Posterior cingulate gyrus (tissue), 11 donors: ENCODE data around the gene HIGD2B.
"Not testable (repeated sequence)": the region's sequence is repeated elsewhere in the genome, so short reads cannot be mapped to it uniquely, and the experiment has no call there.

Experiments used
- DNase-seq, 10 donors: peaks; one replicate each; pipeline versions ENCODE4 v3.0.0 to v3.0.0-alpha.2; 2020 to 2021; ENCODE audit warnings: mixed read lengths in 3 of 10
- intact Hi-C: fragments of 100-400 bp; cut with DNase I; formaldehyde crosslinking; loops from one replicate; pipeline ENCODE4 v1.15.1; 2023

Gene HIGD2B

DNA sequence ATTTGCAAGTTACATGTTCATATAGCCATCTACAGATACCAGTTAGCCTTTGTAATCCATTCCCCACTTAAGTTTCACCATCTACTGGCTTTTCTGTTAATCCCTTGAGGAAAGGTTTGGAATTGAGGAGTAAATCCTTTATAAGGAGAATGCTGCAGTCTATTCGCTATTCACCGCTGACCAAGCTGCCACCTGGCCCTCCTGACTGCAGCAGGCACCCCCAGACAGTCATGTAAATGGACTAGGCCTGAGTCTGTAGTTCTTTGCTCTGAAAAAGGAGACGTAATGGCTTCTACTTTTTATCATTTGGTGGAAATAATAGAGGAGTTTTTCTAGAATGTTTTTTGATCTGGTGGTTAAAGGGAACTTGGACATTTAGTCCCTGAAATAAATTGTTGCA is 3.2 kb downstream of the HIGD2B start:
- intact Hi-C loops: loop anchor here (10.0 kb wide), 1 partner anchor 88 kb away; no protein-coding TSS in a partner anchor
- DNase-seq: no peak

- intact Hi-C loops: loop anchor here (10.0 kb wide), 1 partner anchor 86 kb away; no protein-coding TSS in a partner anchor
- no peak for DNase-seq
These were observed 5.1 kb downstream of the HIGD2B start for GRCh38 chr15:72680931-72681330.

GRCh38 chr15:72676838-72677237 is 9.1 kb downstream of the HIGD2B start:
- intact Hi-C loops: no loop called here
- DNase-seq: no peak

DNA sequence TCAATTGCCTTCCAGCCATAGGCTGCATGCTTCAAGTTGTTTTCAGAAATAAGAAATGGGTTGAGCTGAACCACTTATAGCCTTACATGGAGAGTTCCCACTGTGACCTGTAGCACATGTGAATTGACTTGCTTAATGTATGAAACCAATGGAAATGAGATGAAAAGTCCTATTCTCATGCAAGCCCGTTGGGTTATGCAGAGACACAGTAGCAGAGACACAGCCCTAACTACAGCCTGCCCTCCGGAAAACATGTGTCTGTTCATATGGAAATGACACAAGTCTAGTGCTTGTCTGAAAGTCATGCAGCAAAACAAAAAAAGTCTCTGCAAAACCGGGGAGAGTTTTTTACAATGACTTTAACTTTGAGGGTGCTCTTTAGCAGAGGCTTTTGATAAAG is 14.5 kb downstream of the HIGD2B start:
- intact Hi-C loops: no loop called here
- DNase-seq: no peak

DNA sequence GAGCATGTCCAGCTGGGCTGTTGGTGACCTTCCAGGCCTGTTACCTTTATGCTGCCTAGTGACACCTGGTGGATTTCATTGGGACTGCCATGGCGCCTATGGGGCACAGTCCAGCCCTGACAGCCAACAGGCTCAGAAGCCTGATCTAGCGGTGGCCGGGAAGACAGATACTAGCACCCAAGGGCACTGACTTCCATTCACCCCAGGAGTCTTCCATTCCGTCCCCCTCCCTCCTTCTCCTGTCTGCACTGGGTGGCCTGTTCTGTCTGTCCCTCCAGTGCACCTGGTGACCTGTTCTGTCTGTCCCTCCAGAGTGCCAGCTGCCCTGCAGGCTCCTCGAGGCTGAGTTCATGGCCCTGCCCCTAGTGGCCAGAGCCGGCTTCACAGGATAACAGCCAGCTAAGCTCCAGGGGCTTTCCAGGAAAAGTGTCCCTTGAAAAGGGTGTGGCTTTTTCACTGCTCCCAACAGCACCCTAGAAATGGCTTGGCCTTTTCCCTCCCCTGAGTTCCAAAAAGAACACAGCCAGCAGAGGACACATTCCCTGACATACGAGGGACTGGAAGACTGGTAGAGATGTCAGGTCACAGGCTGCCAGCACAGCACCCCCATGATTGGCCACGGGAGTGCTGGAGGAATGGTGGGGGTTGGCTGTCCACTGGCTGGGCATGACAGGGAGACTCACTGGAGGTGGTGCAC is 15.2 kb downstream of the HIGD2B start:
- intact Hi-C loops: not testable (repeated sequence)
- DNase-seq: peak in 8 of 10 donors; percentile 24 to 91 (median 62)

- intact Hi-C loops: not testable (repeated sequence)
- DNase-seq: peak in 1 of 10 donors; percentile 82
These were observed 16.2 kb downstream of the HIGD2B start for GRCh38 chr15:72669803-72670202.

GRCh38 chr15:72665706-72666105 is 20.3 kb downstream of the HIGD2B start:
- DNase-seq, intact Hi-C loops: not testable (repeated sequence)

DNA sequence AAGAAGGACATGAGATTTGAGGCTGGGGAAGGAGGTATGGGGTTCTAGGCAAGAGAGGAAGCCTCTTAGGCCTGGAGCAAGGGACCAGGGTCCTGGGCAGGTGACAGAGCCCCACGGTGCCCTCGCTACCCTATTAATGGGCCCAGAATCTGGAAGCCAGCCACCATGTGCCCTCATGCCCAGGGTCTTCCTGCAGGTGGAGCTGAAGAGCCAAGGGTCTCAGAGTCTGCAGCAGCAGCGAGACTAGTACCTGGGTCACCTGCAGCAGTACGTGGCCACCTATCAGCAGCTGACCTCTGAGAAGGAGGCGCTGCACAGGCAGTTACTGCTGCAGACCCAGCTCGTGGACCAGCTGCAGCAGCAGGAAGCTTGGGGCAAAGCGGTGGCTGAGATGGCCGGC is 22.1 kb downstream of the HIGD2B start:
- DNase-seq, intact Hi-C loops: not testable (repeated sequence)

DNA sequence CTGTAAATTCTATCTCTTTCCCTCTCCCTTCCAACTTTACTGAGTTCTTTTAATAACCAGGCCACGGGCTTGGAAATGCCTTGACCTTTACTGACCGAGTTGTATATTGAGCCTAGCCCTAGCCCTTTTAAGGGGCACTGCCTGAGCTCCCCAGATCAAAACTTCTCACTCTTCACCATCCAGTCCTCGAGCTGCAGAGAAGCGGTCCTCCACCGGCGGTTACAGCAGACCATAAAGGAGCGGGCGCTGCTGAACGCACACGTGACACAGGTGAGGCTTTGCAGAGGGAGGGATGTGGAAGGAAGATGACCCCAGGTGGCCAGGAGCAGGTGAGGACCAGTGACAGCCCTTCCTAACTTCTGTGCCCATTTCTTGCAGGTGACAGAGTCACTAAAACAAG is 24.9 kb downstream of the HIGD2B start:
- intact Hi-C loops: not testable (repeated sequence)
- peak in 1 of 10 donors; percentile 23 for DNase-seq

DNA sequence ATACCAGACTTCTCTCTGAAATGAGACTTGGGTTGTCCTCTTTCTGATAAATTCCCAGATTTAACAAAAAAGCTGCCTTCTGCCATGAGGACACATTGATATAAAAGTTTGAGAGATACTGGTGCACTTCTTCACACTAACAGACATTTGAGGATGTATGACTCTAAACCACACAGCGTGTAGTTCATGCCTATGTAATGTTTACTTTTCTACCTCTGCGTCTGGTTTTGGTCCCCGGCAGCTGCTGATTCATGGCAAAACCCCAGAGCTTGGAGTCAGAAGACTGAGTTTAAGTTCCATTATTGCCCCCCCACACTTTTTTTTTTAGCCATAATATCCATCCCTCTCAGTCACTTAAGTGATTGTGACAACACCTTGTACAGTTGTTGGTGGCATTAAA is 30.0 kb downstream of the HIGD2B start:
- DNase-seq, intact Hi-C loops: not testable (repeated sequence)

GRCh38 chr15:72654397-72654796 is 31.6 kb downstream of the HIGD2B start, which contains the start of gene GOLGA6B:
TSS of gene GOLGA6B (plus strand) at chr15:72654697. CDS start at chr15:72654738, 41 bp downstream.
- intact Hi-C loops, DNase-seq: not testable (repeated sequence)

- peak in 3 of 10 donors; percentile 44 to 73 (median 72) for DNase-seq
- intact Hi-C loops: not testable (repeated sequence)
These were observed 37.2 kb downstream of the HIGD2B start for GRCh38 chr15:72648631-72649253.

DNA sequence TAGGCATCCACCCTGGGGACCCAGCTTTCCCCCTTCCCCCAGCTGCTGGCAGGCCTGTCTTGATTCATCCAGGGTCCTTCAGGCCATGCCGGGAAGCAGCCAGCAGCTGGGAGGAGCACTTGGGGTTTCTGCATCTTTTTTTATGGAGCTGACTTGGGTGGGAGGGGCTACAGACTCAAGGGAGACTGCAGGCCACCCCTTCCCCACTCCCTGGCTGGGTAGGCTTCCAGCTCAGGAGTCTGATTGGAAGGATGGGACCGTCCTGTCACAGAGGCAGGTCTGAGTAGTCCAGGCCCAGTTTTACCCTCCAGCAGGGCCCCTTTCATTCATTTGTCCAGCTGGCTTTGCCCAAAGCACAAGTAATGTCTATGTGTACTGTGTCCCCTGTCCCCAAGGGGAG is 43.7 kb downstream of the HIGD2B start:
- intact Hi-C loops, DNase-seq: not testable (repeated sequence)

DNA sequence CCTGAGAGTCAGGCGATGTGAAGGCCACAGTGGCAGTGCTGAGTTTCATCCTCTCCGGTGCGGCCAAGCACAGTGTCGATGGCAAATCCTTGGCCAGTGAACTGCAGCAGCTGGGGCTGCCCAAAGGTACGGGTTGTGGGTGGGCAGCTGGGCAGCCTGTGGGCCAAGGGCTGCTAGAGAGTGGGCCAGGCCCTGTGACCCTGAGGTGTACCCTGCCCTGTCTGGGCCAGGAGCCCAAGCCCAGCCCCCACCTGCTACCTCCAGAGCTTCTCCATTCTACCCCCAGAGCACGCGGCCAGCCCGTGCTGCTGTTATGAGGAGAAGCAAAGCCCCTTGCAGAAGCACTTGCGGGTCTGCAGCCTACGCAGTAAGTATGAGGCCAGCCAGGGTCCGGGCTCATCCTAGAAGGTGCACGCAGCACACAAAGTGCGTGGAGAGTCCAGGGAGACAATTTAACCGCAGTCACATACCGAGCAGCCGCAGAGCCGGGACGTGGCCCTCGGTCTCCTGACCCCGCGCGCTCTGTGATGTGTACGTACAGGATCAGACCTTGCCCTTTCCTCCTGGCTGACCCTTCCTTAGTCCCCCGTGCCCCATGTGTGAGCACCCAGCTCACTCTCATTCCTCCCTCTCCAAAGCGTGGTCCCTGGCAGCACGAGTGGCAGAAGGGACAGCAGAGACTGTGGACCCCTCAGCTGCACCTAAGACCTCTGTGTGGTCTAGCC is 46.1 kb downstream of the HIGD2B start:
- DNase-seq, intact Hi-C loops: not testable (repeated sequence)

- peak; percentile 44 to 97 (median 77) for DNase-seq
- intact Hi-C loops: not testable (repeated sequence)
These were observed 49.3 kb downstream of the HIGD2B start for GRCh38 chr15:72636519-72637282.

DNA sequence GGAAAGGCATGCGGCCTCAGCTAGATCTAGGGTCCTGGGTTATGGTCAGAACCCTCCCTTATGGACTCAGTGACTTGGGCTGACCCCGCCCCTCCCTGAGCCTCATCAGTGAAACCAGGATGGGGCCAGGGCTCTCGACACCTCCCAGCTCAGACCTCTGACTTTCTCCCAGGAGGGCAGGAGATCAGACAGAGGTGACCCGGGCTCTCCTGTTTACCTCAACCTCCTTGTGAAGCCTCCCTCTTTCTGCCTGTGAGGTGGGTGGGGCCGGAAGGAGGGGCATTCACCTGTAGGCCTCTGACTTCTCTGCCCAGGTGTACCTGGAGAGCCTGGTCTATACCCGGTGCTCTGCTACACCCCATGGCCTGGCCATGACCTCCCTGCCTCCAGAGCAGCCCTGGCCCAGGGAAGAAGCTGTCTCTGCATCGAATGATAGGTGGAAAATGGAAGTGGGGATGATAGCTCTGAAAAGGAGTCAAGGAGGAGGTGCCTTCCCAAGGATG is 56.9 kb downstream of the HIGD2B start:
- DNase-seq: peak in 2 of 10 donors; percentile 52 to 59
- intact Hi-C loops: not testable (repeated sequence)

- intact Hi-C loops: not testable (repeated sequence)
- DNase-seq: peak in 2 of 10 donors; percentile 52 to 75
These were observed 57.5 kb downstream of the HIGD2B start for GRCh38 chr15:72628249-72629067.

- peak in 1 of 10 donors; percentile 11 for DNase-seq
- intact Hi-C loops: not testable (repeated sequence)
These were observed 59.8 kb downstream of the HIGD2B start for GRCh38 chr15:72626153-72626552.
